HuH-7.5 (cell line): Measurements from ENCODE around the gene PCYT1B.

ENCODE experiments used
- DNase-seq: peaks from one replicate; pipeline ENCODE4 v3.0.0; 2011; ENCODE audit warnings: low spot score

Gene PCYT1B

GRCh38 chrX:24525455-24525854 lies 121.7 kb downstream of the PCYT1B start:
- no peak for DNase-seq

- no peak for DNase-seq
These were observed 126.7 kb downstream of the PCYT1B start for GRCh38 chrX:24520472-24520871.

- DNase-seq: no peak
These were observed 131.7 kb downstream of the PCYT1B start for GRCh38 chrX:24515447-24515846.

- no peak for DNase-seq
These were observed 133.7 kb downstream of the PCYT1B start for GRCh38 chrX:24513416-24513815.

GRCh38 chrX:24508375-24508774 lies 138.8 kb downstream of the PCYT1B start:
- no peak for DNase-seq
